ENCODE results near the gene KDM6A.
A peak's percentile ranks its signal among the peaks of the same experiment; 100 is the strongest.
"Not testable (repeated sequence)": the region's sequence is repeated elsewhere in the genome, so short reads cannot be mapped to it uniquely, and the experiment has no call there.

KDM6A gene

DNA sequence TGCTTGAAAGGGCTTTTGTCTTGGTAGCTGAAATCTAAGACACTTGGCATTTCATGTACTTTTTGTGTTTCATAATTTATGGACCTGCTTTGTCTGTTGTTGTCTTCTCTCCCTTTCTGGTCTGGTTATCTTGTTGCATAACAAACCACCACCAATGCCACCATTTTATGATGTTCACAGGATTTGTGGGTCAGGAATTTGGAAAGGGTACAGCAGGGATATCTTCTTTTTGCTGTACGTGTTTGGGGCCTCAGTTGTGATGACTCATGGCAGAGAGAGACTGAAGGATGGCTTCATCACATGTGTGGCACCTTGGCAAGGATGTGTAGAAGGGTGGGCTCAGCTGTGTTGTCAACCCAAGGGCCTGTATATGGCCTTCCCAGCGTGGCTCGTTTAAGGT lies 35.2 kb downstream of the KDM6A start (continued):
- TF ChIP-seq, protein P1, sequence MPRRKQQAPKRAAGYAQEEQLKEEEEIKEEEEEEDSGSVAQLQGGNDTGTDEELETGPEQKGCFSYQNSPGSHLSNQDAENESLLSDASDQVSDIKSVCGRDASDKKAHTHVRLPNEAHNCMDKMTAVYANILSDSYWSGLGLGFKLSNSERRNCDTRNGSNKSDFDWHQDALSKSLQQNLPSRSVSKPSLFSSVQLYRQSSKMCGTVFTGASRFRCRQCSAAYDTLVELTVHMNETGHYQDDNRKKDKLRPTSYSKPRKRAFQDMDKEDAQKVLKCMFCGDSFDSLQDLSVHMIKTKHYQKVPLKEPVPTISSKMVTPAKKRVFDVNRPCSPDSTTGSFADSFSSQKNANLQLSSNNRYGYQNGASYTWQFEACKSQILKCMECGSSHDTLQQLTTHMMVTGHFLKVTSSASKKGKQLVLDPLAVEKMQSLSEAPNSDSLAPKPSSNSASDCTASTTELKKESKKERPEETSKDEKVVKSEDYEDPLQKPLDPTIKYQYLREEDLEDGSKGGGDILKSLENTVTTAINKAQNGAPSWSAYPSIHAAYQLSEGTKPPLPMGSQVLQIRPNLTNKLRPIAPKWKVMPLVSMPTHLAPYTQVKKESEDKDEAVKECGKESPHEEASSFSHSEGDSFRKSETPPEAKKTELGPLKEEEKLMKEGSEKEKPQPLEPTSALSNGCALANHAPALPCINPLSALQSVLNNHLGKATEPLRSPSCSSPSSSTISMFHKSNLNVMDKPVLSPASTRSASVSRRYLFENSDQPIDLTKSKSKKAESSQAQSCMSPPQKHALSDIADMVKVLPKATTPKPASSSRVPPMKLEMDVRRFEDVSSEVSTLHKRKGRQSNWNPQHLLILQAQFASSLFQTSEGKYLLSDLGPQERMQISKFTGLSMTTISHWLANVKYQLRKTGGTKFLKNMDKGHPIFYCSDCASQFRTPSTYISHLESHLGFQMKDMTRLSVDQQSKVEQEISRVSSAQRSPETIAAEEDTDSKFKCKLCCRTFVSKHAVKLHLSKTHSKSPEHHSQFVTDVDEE (CRISPR knock-in tag; IDR thresholded peaks at IDR 0.05) = no peak

- no peak for ATAC-seq
- TF ChIP-seq PPARA (CRISPR knock-in tag; IDR thresholded peaks at IDR 0.05; ENCODE audit: borderline replicate concordance) = no peak
Measured at GRCh38 chrX:44908827-44909226, 35.8 kb downstream of the KDM6A start.

GRCh38 chrX:44910508-44910907 lies 37.5 kb downstream of the KDM6A start:
- ATAC-seq = not testable (repeated sequence)

GRCh38 chrX:44911074-44911600 lies 38.1 kb downstream of the KDM6A start:
- not testable (repeated sequence) for ATAC-seq

GRCh38 chrX:44913656-44914531 lies 40.9 kb downstream of the KDM6A start:
- no peak for ATAC-seq
- TF ChIP-seq ESRRG (CRISPR knock-in tag; IDR thresholded peaks at IDR 0.05) = no peak

DNA sequence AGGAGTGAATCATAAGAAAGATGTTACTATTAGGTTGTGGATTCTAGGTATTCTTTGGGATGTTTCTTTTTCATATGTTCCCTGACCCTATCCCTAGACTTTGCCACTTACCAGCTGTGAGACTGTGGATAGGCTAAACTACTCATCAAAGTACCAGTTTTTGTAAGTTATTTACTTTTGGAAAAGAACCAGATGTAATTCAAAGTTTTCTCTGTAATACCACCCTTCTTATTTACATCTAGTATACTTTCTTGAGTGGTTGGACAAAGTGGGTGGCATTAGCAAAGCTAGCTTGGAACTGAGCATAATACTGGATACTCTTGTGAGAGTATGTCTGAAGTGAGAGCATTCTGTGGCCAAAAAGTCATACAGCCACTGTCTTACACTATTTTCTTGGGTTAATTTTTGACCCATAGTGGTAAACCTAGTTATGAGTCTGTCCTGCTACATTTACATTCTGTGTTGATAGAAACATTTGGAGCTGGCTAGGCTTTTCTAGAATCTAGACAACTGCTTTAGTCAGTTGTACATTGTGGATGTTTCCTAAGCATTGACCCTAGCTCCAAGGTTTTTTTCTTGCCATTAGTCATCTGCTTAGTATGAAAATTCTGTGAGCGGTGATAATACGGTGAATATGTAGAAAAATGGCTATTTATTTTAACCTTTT lies 41.7 kb downstream of the KDM6A start:
- TF ChIP-seq ZNF70 (CRISPR knock-in tag; IDR thresholded peaks at IDR 0.05) = no peak
- no peak for TF ChIP-seq TCF4 (CRISPR knock-in tag; IDR thresholded peaks at IDR 0.05; ENCODE audit: borderline replicate concordance)
- TF ChIP-seq PPARA (CRISPR knock-in tag; IDR thresholded peaks at IDR 0.05; ENCODE audit: borderline replicate concordance) = no peak
- TF ChIP-seq TOX (CRISPR knock-in tag; IDR thresholded peaks at IDR 0.05; ENCODE audit: borderline replicate concordance) = no peak
- no peak for TF ChIP-seq RARB (CRISPR knock-in tag; IDR thresholded peaks at IDR 0.05)
- no peak for TF ChIP-seq GLIS3 (CRISPR knock-in tag; IDR thresholded peaks at IDR 0.05)
- no peak for TF ChIP-seq POU6F1 (CRISPR knock-in tag; IDR thresholded peaks at IDR 0.05; ENCODE audit: borderline replicate concordance, low read depth)
- TF ChIP-seq ZNF8 (CRISPR knock-in tag; IDR thresholded peaks at IDR 0.05) = no peak
- no peak for TF ChIP-seq ZFP3 (CRISPR knock-in tag; IDR thresholded peaks at IDR 0.05)
- no peak for TF ChIP-seq ESRRG (CRISPR knock-in tag; IDR thresholded peaks at IDR 0.05)
- TF ChIP-seq BACH2 (CRISPR knock-in tag; IDR thresholded peaks at IDR 0.05; ENCODE audit: borderline replicate concordance) = no peak
- TF ChIP-seq, protein P1 (CRISPR knock-in tag; IDR thresholded peaks at IDR 0.05) = no peak
- TF ChIP-seq ZFP30 (CRISPR knock-in tag; IDR thresholded peaks at IDR 0.05) = no peak
- no peak for TF ChIP-seq OSR1 (CRISPR knock-in tag; IDR thresholded peaks at IDR 0.05)
- no peak for TF ChIP-seq CSDC2 (CRISPR knock-in tag; IDR thresholded peaks at IDR 0.05)
- no peak for TF ChIP-seq CREB5 (CRISPR knock-in tag; IDR thresholded peaks at IDR 0.05; ENCODE audit: low read depth)
- peak; percentile 69 for ATAC-seq

All from SK-N-SH treated with all-trans-retinoic acid at 6 μM for 48 hours (cell line).